Measurements from ENCODE around the gene SEC61A2.

DNA sequence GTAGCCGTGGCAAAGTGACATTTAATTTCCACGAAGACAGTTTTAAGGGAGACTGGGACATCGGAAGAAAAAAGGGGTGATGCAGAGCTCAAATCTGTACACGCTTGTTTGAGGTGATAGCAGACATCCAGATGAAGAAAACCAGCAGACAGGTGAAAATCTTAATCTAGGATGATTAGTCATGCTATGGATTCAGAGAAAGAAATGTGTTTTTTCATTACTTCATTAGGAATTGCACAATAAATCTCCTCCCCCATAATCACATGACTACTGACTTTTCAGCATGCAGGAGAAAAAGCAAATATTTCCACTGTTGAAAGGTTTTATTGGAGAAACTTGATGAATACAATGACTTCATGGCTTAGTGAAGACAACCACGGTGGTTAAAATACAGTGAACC lies 63.7 kb downstream of the SEC61A2 start:
- TF ChIP-seq CTCF (IDR thresholded peaks at IDR 0.05) (no peak), POLR2AphosphoS5 (IDR thresholded peaks at IDR 0.05) (no peak)
